ENCODE data around the gene ARMC9. TPM values are rescaled to one million over a fixed set of nuclear protein-coding genes. Genes with fewer than 3 reads are reported as not detected.

Gene ARMC9
- total RNA-seq, 1 donor from 2014 or later, result 43.1 TPM

- Histone ChIP-seq H3K36me3 (peaks cover 18% of the 10 kb centered on the region), H3K4me3 (peak overlapping the region; percentile 66), H3K27ac (peak overlapping the region; percentile 74), H3K9me3 (no peaks in the 10 kb centered on the region), H3K4me1 (peaks cover 34% of the 10 kb centered on the region), H3K27me3 (ENCODE audit: low read depth) (peaks cover 15% of the 10 kb centered on the region)
- intact Hi-C loops (cut with DNase I), result no loop called here
- ATAC-seq (peak; percentile 60 to 68), DNase-seq (no peak)
- peak; percentile 29 for TF ChIP-seq CTCF (IDR thresholded peaks at IDR 0.05)
These were observed 196.0 kb downstream of the ARMC9 start for GRCh38 chr2:231394211-231395141.

GRCh38 chr2:231395188-231396057 is 197.0 kb downstream of the ARMC9 start, which contains the start of gene B3GNT7:
TSS of gene B3GNT7 (plus strand) at chr2:231395710. CDS start at chr2:231395804, 94 bp downstream.
- intact Hi-C loops (cut with DNase I), result no loop called here
- ATAC-seq (peak; percentile 49 to 67), DNase-seq (peak; percentile 63)
- Histone ChIP-seq H3K4me1 (peaks cover 34% of the 10 kb centered on the region), H3K4me3 (peak within 1 kb of the TSS; percentile 66), H3K27me3 (ENCODE audit: low read depth) (peaks cover 15% of the 10 kb centered on the region), H3K9me3 (no peaks in the 10 kb centered on the region), H3K36me3 (peaks cover 19% of the 10 kb centered on the region), H3K27ac (peak within 1 kb of the TSS; percentile 74)
- TF ChIP-seq CTCF (IDR thresholded peaks at IDR 0.05), result no peak

- ATAC-seq, result peak; percentile 1 to 25
- H3K4me3 ChIP-seq, result peak overlapping the region; percentile 66
- TF ChIP-seq CTCF (IDR thresholded peaks at IDR 0.05), result no peak
- no peaks in the 10 kb centered on the region for H3K9me3 ChIP-seq
- no peak for DNase-seq
- peaks cover 37% of the 10 kb centered on the region for H3K4me1 ChIP-seq
- intact Hi-C loops (cut with DNase I), result no loop called here
- peaks cover 19% of the 10 kb centered on the region for H3K36me3 ChIP-seq
- H3K27ac ChIP-seq, result peak overlapping the region; percentile 74
- H3K27me3 ChIP-seq (ENCODE audit: low read depth), result peaks cover 15% of the 10 kb centered on the region
These were observed 197.8 kb downstream of the ARMC9 start for GRCh38 chr2:231396058-231396821.

- H3K27ac ChIP-seq, result peak overlapping the region; percentile 74
- H3K4me1 ChIP-seq, result peaks cover 37% of the 10 kb centered on the region
- TF ChIP-seq CTCF (IDR thresholded peaks at IDR 0.05), result no peak
- no peaks in the 10 kb centered on the region for H3K9me3 ChIP-seq
- no peak for DNase-seq
- peaks cover 15% of the 10 kb centered on the region for H3K27me3 ChIP-seq (ENCODE audit: low read depth)
- peak in 1 of 2 donors; percentile 25 for ATAC-seq
- peak overlapping the region; percentile 66 for H3K4me3 ChIP-seq
- intact Hi-C loops (cut with DNase I), result no loop called here
- H3K36me3 ChIP-seq, result peaks cover 19% of the 10 kb centered on the region
These were observed 198.8 kb downstream of the ARMC9 start for GRCh38 chr2:231397011-231397927.
